Measurements from ENCODE around the gene SBK1. TPM values are rescaled to one million over a fixed set of nuclear protein-coding genes. Genes with fewer than 3 reads are reported as not detected.

The SBK1 gene
- total and polyA plus RNA-seq, 2 experiments from 2014 or later: not detected

DNA sequence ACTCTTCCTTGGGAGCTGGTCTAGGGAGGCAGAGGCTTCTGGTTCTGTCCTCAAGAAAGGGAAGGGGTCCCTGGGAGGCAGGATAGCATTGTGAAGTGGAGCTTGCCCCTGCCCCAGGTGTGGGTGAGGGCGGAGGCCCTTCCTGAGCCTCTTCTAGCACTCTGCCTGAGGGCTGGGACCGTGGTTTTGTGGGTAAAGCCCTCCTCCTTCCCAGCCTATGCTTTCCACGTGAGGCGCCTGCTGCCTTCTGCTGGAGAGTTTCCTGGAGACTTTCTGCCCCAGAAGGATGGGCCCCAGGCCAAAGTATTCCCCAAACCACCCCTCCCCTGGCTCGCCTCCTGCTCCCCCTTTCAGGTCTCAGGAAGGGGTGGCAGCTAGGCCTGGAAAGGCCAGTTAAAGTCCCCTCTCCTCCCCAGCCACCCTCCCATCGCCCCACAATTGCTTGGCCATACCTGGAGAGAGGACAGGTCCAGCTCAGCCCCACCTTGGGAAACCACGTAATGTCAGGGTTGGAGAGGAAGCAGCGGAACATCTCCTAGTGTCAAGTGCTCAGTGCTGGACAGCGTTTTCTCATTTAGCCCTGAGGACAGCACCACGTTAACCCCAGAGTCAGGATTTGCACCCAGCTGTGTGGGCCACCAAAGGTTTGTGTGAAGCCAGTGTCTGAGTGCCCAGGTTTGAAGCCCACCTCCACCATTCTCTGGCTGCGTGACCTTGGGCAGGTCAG is 5.6 kb downstream of the SBK1 start:
- H4K20me1 ChIP-seq (ENCODE audit: insufficient read depth): no peaks in the 10 kb centered on the region
- no peaks in the 10 kb centered on the region for H3F3A ChIP-seq (ENCODE audit: insufficient read depth)
- no peaks in the 10 kb centered on the region for H3K79me2 ChIP-seq (ENCODE audit: insufficient read depth)
- no peaks in the 10 kb centered on the region for H3K9me3 ChIP-seq (ENCODE audit: low read depth)
- TF ChIP-seq EZH2phosphoT487 (IDR thresholded peaks at IDR 0.05; ENCODE audit: insufficient read depth, low read depth) (no peak), EZH2 (IDR thresholded peaks at IDR 0.05; ENCODE audit: insufficient read depth, poor library complexity, severe bottlenecking) (no peak)
- 50 to 56% methylated on average over 11 of the region's 11 CpGs for WGBS, 2 experiments (ENCODE audit: low coverage in 1 of 2, low lambda C conversion rate in 2 of 2, missing lambda C conversion rate in 2 of 2)
- no peak overlapping the region for H3K4me2 ChIP-seq (ENCODE audit: unreplicated experiment)
- no peak overlapping the region for H3K9ac ChIP-seq
- no peaks in the 10 kb centered on the region for H3K9me2 ChIP-seq (ENCODE audit: insufficient read depth)
- H3K4me1 ChIP-seq (ENCODE audit: insufficient read depth): no peaks in the 10 kb centered on the region
- in situ Hi-C loops (cut with MboI): no loop called here
- no peak overlapping the region for H3K4me3 ChIP-seq
- H3K27me3 ChIP-seq (replicated peaks; ENCODE audit: insufficient read depth): peaks cover 35% of the 10 kb centered on the region
- H3K36me3 ChIP-seq (ENCODE audit: low read depth): no peaks in the 10 kb centered on the region
- H2AFZ ChIP-seq: no peak overlapping the region
- no peak for DNase-seq
- no peak overlapping the region for H3K27ac ChIP-seq

GRCh38 chr16:28298511-28298878 is 6.2 kb downstream of the SBK1 start:
- Histone ChIP-seq H3K27me3 (replicated peaks; ENCODE audit: insufficient read depth) (peaks cover 30% of the 10 kb centered on the region), H3K27ac (no peak overlapping the region), H3K36me3 (ENCODE audit: low read depth) (no peaks in the 10 kb centered on the region), H3K9me2 (ENCODE audit: insufficient read depth) (no peaks in the 10 kb centered on the region), H3F3A (ENCODE audit: insufficient read depth) (no peaks in the 10 kb centered on the region), H2AFZ (no peak overlapping the region), H3K4me2 (ENCODE audit: unreplicated experiment) (no peak overlapping the region), H3K79me2 (ENCODE audit: insufficient read depth) (no peaks in the 10 kb centered on the region), H3K9me3 (ENCODE audit: low read depth) (no peaks in the 10 kb centered on the region), H3K4me3 (no peak overlapping the region), H3K4me1 (ENCODE audit: insufficient read depth) (no peaks in the 10 kb centered on the region), H3K9ac (no peak overlapping the region), H4K20me1 (ENCODE audit: insufficient read depth) (no peaks in the 10 kb centered on the region)
- in situ Hi-C loops (cut with MboI): no loop called here
- no peak for DNase-seq
- TF ChIP-seq EZH2phosphoT487 (IDR thresholded peaks at IDR 0.05; ENCODE audit: insufficient read depth, low read depth): no peak
- TF ChIP-seq EZH2 (IDR thresholded peaks at IDR 0.05; ENCODE audit: insufficient read depth, poor library complexity, severe bottlenecking): no peak
- WGBS, 2 experiments (ENCODE audit: low coverage in 1 of 2, low lambda C conversion rate in 2 of 2, missing lambda C conversion rate in 2 of 2): 39 to 44% methylated on average over 4 of the region's 4 CpGs

- Histone ChIP-seq H3K4me2 (ENCODE audit: unreplicated experiment) (no peak overlapping the region), H3K9ac (no peak overlapping the region), H3K27ac (no peak overlapping the region), H3F3A (ENCODE audit: insufficient read depth) (no peaks in the 10 kb centered on the region), H3K4me1 (ENCODE audit: insufficient read depth) (no peaks in the 10 kb centered on the region), H3K4me3 (no peak overlapping the region), H3K27me3 (replicated peaks; ENCODE audit: insufficient read depth) (peaks cover 14% of the 10 kb centered on the region; the same call in 1 of the 2 replicates), H2AFZ (no peak overlapping the region), H3K9me2 (ENCODE audit: insufficient read depth) (no peaks in the 10 kb centered on the region), H3K79me2 (ENCODE audit: insufficient read depth) (no peaks in the 10 kb centered on the region), H3K36me3 (ENCODE audit: low read depth) (no peaks in the 10 kb centered on the region), H3K9me3 (ENCODE audit: low read depth) (no peaks in the 10 kb centered on the region), H4K20me1 (ENCODE audit: insufficient read depth) (no peaks in the 10 kb centered on the region)
- TF ChIP-seq EZH2 (IDR thresholded peaks at IDR 0.05; ENCODE audit: insufficient read depth, poor library complexity, severe bottlenecking) (no peak), EZH2phosphoT487 (IDR thresholded peaks at IDR 0.05; ENCODE audit: insufficient read depth, low read depth) (no peak)
- WGBS, 2 experiments (ENCODE audit: low coverage in 1 of 2, low lambda C conversion rate in 2 of 2, missing lambda C conversion rate in 2 of 2): 57 to 64% methylated on average over 5 of the region's 5 CpGs
- DNase-seq: no peak
- in situ Hi-C loops (cut with MboI): no loop called here
These were observed 8.0 kb downstream of the SBK1 start for GRCh38 chr16:28300327-28300726.

- DNase-seq: no peak
- no peak overlapping the region for H2AFZ ChIP-seq
- H4K20me1 ChIP-seq (ENCODE audit: insufficient read depth): no peaks in the 10 kb centered on the region
- no peaks in the 10 kb centered on the region for H3K4me1 ChIP-seq (ENCODE audit: insufficient read depth)
- 5 to 19% methylated on average over 6 of the region's 6 CpGs for WGBS, 2 experiments (ENCODE audit: low coverage in 1 of 2, low lambda C conversion rate in 2 of 2, missing lambda C conversion rate in 2 of 2)
- no peaks in the 10 kb centered on the region for H3K9me3 ChIP-seq (ENCODE audit: low read depth)
- no peak overlapping the region for H3K4me3 ChIP-seq
- H3K9ac ChIP-seq: no peak overlapping the region
- no peaks in the 10 kb centered on the region for H3K9me2 ChIP-seq (ENCODE audit: insufficient read depth)
- in situ Hi-C loops (cut with MboI): no loop called here
- no peak overlapping the region for H3K4me2 ChIP-seq (ENCODE audit: unreplicated experiment)
- TF ChIP-seq EZH2 (IDR thresholded peaks at IDR 0.05; ENCODE audit: insufficient read depth, poor library complexity, severe bottlenecking) (no peak), EZH2phosphoT487 (IDR thresholded peaks at IDR 0.05; ENCODE audit: insufficient read depth, low read depth) (no peak)
- H3K27me3 ChIP-seq (replicated peaks; ENCODE audit: insufficient read depth): peaks cover 15% of the 10 kb centered on the region; the same call in 1 of the 2 replicates
- H3F3A ChIP-seq (ENCODE audit: insufficient read depth): no peaks in the 10 kb centered on the region
- no peaks in the 10 kb centered on the region for H3K79me2 ChIP-seq (ENCODE audit: insufficient read depth)
- no peak overlapping the region for H3K27ac ChIP-seq
- H3K36me3 ChIP-seq (ENCODE audit: low read depth): no peaks in the 10 kb centered on the region
These were observed 8.8 kb downstream of the SBK1 start for GRCh38 chr16:28301154-28301553.
